NCI-H226 (cell line): ENCODE measurements around the gene CCDC83.

Experiments
- DNase-seq: peaks from one replicate; pipeline ENCODE4 v3.0.0-alpha.2; 2015

CCDC83 gene

DNA sequence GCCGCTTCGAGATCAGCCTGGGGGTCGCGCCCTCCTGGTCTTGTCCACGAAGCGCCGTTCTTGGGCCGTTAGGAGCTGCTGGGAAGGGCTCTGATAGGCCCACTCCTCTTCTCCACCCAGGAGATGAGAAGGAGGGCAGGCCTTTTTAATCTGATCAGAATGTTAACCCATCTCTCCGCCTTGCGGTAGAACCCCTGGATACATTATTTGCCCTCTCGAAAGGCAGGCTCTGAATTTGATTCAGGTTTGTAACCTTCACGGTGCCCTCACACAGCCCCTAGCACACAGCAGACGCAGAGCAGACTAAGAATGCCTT is at the start of gene CCDC83:
Gene CCDC83, plus strand, starts transcription at position 43 of the 316 bp plus-strand sequence. CDS start 9,741 bp downstream, outside the sequence.
- DNase-seq = no peak

DNA sequence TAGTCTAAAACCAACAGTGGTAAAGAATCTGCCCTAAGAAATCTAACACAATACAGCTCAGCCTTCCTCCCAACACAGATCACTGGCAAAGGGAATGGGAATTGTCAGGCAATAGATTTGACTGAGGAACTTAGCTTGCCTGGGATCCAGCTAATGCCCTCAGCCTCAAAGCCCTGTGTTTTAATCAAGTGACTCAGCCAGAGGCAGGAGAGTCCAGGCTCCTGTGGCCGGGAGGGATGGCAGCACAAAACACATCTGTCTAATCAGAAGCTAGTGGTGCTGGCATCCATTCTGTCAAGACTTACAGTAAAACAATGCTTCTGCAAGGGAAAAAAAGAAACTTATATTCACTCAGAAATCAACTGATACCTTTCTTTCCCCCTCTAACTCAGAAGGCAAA is 49.8 kb upstream of the CCDC83 start:
- no peak for DNase-seq

DNA sequence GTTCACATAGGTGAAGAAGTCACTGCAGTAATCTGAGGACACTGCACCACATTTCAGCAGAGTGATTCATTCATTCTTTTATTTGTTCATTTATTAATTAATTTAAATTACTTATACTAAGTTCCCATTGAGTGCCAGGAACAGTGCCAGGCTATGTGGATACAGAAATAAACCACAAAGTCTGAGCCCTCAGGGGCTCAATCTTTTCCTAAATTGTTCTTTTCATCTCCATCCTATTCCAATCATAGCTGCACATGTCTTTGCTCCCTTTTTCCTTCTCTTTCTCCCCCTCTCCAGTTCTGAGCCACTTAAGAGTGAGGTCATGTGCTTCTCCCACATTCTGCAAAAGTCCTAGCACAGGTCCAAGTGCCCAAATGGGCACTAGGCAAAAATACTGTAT is 49.2 kb upstream of the CCDC83 start:
- no peak for DNase-seq

DNA sequence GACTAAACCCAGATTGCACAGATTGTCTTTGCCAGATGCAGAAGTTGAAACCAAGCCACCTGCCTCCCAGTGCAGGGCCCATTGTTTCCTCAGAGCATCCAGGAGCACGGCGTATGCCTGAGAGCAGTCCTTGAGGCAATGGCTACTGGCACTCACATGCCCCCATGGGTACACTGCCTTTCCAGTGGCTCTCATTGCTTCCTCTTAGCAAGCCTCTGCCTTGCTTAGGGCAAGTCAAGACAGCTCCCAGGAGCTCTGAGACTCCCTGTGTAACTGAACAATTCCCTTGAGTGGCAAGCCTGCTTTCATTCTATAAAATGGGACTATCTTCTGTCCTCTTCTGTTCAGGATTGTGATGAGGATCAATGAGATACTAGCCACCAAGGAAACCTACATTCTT is 48.3 kb upstream of the CCDC83 start:
- no peak for DNase-seq

DNA sequence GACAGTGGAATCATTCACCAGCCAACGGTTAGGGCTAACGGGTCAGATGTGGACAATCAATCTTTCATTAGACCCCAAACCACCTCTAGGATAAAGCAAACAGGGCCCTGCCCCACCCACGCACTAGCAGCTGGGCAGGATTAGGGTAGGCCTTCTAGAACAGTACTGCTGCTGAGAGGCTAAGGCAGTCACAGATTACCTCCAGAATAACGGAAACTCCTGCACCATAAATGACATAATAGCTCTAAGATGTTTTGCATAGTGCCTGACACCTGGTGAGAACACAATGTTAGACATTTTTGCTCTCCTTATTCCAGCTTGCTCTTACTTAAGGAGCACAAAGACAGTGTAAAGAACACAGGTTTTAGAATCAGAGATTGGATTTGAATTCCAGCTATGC is 46.0 kb upstream of the CCDC83 start:
- DNase-seq = no peak

DNA sequence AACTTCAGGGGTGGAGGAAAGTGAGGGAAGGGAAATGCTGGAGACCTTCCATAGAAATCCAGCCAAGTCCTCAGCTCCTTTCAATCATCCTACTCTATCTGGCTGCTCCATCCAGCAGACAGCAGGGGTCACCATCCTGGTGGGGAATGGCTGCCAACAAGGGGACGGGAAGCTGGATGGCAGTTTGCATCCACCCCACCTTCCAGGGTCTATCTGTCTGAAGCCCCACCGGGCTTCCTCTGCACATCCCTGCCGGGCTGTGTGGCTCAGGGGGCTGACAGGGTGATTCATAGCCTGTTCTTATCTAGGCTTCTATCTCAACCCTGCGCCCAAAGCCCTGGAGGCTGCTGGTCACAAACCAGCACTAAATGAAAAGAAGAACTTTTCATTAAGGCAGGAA is 45.3 kb upstream of the CCDC83 start:
- no peak for DNase-seq

DNA sequence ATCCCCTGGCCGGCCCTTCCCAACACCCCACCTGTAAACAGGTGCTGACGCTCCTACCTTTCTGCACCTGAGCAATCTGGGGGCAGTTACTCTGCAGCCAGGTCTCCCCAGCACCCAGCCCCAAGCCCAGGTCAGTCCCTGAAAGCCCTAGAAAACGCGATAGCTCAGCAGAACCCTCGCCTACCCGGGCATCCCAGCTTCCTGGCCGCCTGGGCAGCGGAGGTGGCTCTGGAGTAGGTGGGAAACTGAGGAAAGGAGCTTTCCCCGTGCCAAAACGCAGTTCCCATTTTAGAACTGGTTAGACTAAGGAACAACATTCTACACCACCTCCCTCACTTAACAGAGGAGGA is 44.7 kb upstream of the CCDC83 start:
- DNase-seq = no peak

DNA sequence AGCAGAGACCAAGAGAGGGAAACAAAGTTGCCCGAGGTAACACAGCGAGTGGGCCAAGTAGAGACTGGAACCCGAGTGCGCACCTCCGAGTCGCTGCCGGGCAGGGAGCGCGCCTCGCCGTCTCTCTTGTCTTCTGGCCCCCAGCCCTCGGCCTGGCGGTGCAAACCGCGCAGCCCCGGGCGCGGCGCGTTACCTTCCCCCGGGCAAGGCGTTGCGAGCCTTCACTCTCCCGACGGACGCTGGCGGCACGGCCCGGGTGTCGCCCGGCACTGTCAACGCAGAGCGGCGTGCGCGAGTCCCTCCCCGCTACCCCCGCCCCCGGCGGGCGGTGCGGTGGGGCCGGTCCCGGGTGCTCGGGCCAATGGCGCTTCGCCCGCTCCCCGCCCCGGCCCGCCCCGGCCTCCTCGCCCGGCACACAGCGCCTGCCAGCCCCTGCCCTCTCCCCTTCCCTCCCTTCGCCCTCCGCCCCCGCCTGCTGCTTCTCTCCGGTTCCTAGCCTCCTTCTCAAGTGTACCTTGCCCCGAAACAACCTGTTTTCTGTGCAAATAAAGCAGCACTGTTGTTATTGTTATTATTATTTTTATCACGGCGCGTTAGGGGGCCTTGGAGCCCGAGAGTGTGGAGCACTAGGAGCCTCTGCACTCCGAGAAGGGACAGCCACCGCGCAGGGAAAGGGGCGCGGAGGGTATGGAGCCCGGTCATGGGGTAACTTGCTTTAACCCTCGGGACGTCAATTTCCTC is 44.1 kb upstream of the CCDC83 start, which contains the start of gene SYTL2:
Gene SYTL2, minus strand, starts transcription at position 271 of the 741 bp plus-strand sequence. CDS start 53,416 bp downstream, outside the sequence.
- DNase-seq = peak; percentile 28

DNA sequence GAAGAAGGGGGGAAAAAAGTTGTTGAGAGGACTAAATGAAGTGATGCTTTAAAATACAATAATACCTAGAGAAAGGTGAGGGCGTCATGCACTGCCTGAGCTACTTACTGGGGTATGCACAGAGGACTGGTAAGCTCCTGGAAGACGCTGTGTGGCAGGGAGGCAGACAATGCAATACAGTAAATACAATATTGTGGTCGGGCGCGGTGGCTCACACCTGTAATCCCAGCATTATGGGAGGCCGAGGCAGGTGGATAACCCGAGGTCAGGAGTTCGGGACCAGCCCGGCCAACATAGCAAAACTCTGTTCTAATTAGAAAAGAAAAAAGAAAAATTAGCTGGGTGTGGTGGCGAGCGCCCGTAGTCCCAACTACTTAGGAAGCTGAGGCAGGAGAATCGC is 43.6 kb upstream of the CCDC83 start:
- DNase-seq = no peak

DNA sequence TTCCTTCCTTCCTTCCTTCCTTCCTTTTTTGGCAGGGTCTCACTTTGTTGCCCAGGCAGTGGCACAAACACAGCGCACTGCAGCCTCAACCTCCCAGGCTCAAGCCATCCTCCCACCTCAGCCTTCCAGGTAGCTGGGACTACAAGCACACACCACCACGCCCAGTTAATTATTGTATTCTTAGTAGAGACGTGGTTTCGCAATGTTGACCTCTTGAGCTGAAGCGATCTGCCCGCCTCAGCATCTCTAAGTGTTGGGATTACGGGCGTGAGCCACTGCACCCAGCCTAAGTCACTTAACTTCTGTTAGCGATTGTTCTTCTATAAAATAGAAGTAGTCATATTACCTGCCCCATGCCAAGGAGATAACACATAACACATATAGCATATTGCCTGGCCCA is 41.5 kb upstream of the CCDC83 start:
- no peak for DNase-seq

DNA sequence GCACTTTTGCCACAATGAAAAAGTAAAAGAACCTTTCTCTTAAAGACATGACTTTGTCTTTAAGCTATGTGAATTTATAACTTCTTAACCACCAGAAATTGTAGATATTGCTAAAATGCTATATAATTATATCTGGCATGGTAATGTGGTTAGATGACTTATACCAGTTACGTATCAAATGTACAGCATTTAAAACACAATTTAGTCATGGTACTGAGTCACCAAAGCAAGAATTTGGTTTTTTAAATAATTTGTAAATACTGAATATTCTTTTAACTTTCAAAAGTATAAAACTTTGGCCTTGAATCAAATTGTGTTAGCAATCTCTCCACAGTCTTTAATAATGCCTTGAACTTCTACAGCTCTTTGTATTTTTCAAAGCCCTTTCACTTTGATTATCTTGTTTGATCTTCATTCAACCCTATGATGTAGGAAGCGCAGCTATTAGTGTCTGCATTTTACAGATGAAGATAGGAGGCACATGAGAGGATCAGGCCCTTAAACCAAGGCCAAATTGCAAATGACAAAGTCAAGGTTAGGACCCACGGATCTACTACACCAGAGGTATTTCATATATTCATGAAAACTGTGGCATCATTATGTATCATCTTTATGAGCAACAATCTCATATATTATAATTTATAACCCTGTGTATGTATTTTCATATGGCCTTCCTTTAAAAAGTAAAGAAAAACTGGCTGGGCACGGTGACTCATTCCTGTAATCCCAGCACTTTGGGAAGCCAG is 39.8 kb upstream of the CCDC83 start:
- no peak for DNase-seq

DNA sequence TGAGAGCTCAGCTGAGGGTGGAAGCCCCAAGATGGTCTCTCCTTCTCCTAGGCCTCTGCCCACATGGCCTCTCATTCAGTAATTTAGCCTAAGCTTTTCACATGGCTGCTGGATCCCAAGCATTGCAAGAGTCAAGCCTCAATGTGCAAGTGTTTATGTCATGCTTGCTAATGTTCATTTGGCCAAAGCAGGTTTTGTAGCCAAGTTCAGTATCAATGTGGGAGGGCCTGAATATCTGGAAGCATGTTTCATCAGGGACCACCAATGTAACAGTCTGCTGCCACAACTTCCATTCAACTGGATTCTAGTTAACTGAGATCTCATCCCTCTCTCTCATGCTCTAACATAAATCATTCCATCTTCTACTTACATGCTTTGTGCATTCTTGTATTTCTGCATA is 35.7 kb upstream of the CCDC83 start:
- no peak for DNase-seq

DNA sequence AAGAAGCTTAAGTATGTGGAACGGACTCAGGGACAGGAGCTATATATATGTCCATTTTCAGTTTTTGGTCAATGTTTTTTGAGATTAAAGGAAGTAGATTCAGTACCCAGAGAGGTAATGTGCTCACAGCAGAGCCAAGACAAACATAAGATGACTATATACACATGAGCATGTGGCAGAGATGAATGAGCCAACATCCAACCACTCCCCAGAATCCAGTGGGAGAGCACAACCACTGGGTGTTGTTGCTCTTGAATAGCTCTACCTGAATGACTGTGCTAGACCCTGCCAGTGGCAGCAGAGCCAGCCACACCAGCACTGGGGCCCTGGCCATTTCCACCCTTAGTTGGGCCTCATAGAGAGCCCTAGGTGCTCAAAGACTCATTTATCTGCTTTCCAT is 33.5 kb upstream of the CCDC83 start:
- peak; percentile 49 for DNase-seq

DNA sequence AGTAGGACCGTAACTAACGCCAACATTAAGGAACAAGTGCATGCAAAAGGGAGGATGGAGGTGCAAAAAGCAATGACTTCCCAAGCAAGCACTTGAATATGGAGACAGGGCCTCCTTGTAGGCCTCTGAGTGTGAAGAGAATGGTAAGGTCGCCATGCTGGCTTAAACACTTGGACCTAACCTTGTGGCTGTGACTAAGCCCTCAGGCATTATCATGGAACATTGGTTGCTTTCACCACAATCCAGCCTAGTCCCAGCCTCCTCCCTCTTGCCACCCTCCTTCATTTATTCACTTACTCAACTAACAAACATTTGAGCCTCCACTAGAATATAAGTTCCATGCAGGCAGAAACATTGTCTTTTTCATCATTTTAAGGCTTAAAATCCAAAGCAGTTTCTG is 32.4 kb upstream of the CCDC83 start:
- peak; percentile 33 for DNase-seq

DNA sequence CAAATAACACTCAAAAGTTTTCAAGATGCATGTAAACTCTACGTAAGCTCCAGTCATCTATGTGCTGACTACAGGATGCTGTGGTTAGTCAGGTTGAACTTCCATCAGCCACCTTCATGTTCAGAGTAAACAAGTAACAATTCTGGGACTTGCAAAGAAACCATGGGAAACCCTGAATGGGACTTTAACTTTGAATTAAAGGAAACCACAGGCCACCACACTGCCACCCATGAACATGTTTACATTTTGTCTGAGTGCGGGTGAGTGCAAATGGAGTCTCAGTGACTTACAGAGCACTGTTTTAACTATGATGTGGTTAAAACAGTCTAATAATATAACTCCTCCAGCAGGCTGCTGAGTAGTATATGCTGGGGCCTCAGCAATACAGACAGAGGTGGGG is 31.4 kb upstream of the CCDC83 start:
- DNase-seq = no peak

DNA sequence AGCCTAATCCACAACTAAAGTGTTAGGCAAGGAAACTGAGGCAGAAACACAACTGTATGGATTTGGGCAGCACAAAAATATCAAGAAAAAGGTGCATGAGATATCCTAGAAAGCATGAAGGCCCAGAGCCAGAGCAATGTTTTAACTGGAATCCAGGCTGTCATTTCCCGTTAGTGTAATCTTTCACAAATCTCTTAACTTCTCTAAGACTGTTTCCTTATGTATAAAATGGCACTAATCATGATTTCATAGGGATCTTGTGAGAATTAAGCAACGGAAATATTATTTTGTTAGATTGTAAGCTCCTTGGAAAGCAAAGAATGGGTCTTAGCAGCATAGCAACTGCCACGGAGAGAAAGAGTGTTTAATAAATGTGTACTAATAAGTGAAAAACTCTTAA is 29.6 kb upstream of the CCDC83 start:
- no peak for DNase-seq

DNA sequence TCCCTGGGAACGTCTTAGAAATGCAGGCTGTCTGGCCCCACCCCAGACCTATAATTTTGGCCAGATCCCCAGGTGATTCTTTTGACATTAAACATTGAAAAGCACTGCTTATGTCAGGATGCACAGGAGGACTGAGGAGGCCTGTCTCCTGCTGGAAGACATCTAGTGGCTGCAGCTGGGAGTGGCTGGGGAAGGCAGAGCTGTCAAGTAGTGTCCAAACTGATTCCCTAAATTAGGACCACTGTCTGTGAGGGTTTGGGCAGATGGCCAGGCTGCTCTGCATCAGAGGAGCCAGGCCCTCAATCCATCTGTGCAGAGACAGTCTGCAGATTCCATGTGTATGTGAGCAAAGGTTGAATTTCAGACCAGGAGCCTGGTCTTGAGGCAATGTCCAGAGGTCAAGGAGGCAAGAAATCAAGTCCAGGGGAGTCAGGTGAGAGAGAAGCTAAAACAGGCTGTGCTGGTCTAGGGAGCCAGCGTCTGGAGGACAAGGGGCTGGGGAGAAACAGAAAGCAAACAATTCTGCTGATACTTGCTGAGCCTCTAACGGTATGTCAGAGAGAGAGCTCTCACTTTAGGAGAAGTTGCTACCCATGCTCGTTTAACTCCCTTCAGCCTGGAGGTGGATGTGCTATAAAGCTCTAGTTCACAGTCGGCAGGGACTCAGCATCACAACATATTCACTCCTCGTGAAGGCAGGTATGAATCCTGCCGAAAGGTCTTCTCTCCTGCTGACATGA is 28.9 kb upstream of the CCDC83 start:
- DNase-seq = no peak

DNA sequence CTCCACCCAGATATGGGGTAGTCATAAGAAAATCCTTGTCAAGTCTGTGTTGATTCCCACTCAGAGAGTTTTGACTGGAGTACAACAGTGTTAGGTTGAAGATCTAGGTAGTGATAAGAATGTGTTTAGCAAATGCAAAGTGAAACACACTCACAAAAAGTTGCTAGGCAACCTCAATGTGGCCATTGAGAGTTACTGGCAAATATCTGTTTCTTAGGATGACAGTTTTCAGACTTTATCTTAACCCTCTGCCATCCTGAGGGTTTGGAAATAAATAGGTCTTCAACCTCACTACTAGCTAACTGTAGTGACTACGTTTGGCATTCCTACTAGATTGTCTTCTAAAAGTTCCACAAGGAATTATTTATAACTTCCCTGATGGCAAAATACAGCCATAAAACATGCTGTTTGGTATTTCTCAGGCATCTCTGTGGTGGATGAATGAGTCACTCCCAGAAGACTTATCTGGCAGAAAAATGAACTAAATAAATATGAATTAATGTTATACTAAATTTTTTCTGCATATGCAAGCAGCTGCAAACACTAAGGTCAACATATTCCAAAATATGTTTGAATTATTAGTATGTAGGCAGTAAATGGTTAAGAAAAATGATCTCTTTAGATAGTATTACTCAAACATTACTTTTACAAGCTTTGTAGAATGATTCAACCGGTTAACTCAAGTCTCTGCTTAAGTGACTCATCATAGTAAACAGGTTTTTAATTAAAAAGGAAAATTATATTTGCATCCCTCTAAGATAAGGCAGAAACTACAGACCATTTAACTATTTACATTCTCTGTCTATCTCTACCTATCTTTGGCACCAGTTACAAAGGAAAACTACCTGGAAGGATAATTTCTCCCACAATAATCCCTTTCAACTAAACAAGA is 27.2 kb upstream of the CCDC83 start:
- DNase-seq = peak; percentile 77

DNA sequence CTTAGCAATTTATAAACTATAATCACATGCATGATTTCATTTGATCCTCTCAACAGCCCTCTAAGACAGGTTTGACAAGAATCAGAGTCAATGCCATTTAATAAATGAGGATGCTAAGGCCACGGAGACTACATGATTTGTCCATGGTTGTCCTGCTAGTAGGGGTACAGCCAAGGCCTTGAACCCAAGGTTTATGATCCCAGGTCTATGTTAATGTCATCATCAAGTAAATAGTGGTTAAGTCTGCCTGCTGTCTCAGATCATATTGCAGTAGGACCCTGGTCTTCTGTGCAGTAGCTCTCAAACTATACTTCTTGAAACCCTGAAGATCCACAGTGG is 26.6 kb upstream of the CCDC83 start:
- no peak for DNase-seq

DNA sequence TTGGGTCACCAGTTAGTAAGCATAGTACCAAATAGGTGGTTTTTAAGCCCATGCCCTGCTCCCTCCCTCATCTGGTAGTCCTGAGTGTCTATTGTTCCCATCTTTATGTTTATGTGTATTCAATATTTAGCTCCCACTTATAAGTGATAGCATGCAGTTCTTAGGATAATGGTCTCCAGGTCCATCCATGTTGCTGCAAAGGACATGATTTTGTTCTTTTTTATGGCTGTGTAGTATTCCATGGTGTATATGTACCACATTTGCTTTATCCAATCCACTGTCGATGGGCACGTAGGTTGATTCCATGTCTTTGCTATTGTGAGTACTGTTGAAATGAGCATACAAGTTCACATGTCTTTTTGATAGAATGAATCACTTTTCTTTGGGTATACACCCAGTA is 26.0 kb upstream of the CCDC83 start:
- no peak for DNase-seq

DNA sequence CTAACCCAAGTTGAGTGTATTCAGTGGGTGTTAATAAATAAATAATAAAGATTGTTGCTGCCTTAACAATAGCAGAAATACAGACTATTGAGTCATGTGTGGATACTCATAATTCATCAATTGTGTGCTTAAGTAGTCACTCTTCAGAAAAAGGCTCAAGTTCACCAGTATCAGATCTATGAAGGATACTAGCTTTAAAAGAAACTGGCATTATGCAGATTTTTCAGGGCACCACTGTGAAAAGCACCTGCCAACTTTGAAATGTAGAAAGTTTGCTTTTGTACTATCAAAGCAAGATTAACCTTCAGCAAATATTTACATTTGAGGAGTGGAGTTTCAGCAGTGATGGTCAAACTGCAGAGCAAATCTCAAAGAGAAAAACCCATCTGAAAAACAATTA is 24.1 kb upstream of the CCDC83 start:
- no peak for DNase-seq

DNA sequence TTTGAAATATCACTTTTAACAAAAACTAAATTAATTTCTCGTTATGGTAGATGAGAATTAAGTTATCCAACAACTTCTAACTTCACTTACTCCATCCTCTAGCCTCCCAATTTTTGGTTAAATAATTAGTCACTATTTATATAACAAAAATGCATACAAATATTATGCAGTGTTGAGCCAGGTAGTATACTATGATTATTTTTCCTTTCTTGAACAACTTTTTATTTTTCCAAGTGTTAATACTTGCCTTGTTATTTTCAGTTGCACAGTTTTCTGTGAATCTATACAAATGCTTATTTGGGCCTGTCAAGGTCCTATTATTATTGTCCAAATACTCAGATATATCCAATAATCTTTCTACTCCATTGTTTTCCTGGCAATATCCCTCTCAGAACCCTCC is 19.9 kb upstream of the CCDC83 start:
- no peak for DNase-seq

DNA sequence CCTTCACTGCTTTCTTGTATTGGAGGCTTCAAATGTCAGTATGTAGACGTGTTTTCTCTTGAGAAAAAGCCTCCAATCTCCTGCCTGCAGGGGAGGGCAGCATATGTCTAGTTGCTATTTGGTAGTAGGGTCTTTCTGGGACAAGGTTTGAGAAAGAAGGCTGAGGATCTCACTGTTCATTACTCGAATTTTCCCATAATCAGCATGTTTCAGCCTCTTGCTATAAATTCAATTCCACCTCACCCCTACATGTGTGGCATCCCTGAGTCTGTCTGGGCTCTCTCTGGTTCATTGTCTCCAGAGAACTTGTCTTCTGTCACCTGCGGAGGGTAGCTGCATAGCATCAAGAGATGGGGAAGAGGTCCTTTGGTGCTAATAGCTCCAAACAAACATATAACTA is 19.5 kb upstream of the CCDC83 start:
- DNase-seq = no peak
